ENCODE results near the gene UNC5C.

Gene UNC5C

DNA sequence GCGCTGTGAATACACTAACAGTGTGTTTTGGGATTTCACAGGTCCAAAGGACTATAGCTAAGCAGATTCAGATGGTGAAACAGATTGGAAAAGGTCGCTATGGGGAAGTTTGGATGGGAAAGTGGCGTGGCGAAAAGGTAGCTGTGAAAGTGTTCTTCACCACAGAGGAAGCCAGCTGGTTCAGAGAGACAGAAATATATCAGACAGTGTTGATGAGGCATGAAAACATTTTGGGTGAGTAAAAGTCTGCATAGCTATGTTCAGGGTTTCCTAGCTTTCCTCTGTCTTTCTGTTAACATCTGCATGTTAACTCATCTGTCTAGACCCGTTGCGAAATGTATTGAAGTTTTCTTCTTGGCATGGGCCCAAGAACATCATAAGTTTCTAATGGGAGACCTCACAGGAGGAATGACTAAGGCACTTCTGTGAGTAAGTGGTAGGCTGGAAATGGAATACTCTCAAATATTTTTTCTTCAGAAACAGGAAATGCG lies 418.9 kb downstream of the UNC5C start:
- no peak for DNase-seq (ENCODE audit: low read depth in 2 of 2)

DNA sequence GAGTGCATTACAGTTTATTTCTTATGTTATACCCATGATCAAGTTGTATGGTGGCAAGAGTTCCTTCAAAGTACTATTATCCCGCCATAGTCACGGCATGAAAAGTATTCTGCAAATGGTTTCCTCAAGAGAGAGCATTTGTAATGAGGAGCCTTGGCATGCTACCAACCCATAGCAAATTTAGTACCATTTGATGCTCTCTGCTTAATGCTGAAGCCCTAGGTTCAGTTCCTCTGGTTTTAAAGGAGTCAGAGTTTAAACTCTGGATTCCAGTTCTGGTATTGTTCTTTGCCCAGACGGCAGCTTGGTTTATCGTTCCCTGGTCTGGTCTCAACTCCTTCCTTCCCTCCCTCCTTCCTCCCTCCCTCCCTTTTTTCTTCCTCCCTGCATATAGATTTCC lies 419.7 kb downstream of the UNC5C start:
- DNase-seq (ENCODE audit: low read depth in 2 of 2), result no peak

GRCh38 chr4:95124906-95125504 lies 423.8 kb downstream of the UNC5C start:
- DNase-seq (ENCODE audit: low read depth in 2 of 2), result no peak

- DNase-seq (ENCODE audit: low read depth in 2 of 2), result no peak
Observed at GRCh38 chr4:95122001-95122400, 426.8 kb downstream of the UNC5C start.

GRCh38 chr4:95120456-95120855 lies 428.3 kb downstream of the UNC5C start:
- no peak for DNase-seq (ENCODE audit: low read depth in 2 of 2)

- no peak for DNase-seq (ENCODE audit: low read depth in 2 of 2)
Observed at GRCh38 chr4:95118497-95118896, 430.3 kb downstream of the UNC5C start.

DNA sequence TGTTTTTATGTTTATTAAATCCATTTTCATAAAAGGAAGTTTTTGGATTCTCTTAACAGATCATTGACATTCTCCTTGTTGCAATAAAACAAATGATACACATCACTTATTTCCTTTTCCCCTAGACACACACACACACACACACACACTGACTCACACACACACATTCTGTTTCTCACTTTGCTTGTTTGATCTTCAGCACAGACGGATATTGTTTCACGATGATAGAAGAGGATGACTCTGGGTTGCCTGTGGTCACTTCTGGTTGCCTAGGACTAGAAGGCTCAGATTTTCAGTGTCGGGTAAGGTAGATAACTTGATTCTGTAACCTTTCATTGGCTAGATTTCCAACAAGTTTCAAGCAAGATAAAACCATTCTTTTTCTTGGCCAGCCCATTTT lies 434.3 kb downstream of the UNC5C start:
- no peak for DNase-seq (ENCODE audit: low read depth in 2 of 2)

Measured in stimulated activated CD4-positive, alpha-beta T cell treated with anti-CD3 and anti-CD28 coated beads, Interleukin-1b, Interleukin-23, amount 100 ng/mL, for 4 hours (primary cell).